Stomach (tissue), 9 donors: ENCODE results near the gene TIGD3. TPM values are rescaled to one million over a fixed set of nuclear protein-coding genes. Genes with fewer than 3 reads are reported as not detected.

Experiments used
- DNase-seq, 2 donors: peaks; one replicate each; pipeline versions ENCODE4 v3.0.0 to v3.0.0-alpha.2; 2013 to 2019
- H3K27ac ChIP-seq, 5 donors: fragments of 200-600 bp in 4 of 5; sonication (generic) in 4 of 5; one replicate each; pipeline ENCODE4 v1.5.1; 2013 to 2019; ENCODE audit warnings: mild to moderate bottlenecking in 1 of 5, moderate library complexity in 1 of 5
- H3K27me3 ChIP-seq, 3 donors: fragments of 200-600 bp; sonication (generic); one replicate each; pipeline ENCODE4 v1.5.1; 2017 to 2019; ENCODE audit warnings: mixed run types in 1 of 3
- H3K36me3 ChIP-seq, 4 donors: fragments of 200-600 bp; sonication (generic); 1 replicate in 3 of 4; 2 replicates in 1 of 4; pipeline ENCODE4 v1.5.1; 2016 to 2019
- H3K4me1 ChIP-seq, 4 donors: fragments of 200-600 bp; sonication (generic); one replicate each; pipeline ENCODE4 v1.5.1; 2016 to 2019
- H3K4me3 ChIP-seq, 4 donors: fragments of 200-600 bp; sonication (generic) in 3 of 4; one replicate each; pipeline ENCODE4 v1.5.1; 2016 to 2019; ENCODE audit warnings: mild to moderate bottlenecking in 1 of 4
- H3K9me3 ChIP-seq, 4 donors: fragments of 200-600 bp; sonication (generic); one replicate each; pipeline ENCODE4 v1.5.1; 2016 to 2019
- EP300 ChIP-seq: sonication (generic); formaldehyde crosslinking; IDR thresholded peaks from one replicate; pipeline ENCODE4 v1.6.1; 2017; ENCODE audit warnings: antibody characterized with exemption
- POLR2A ChIP-seq, 4 donors: fragments of 450-650 bp; IDR thresholded peaks; one replicate each; pipeline ENCODE4 v1.6.1; 2016; ENCODE audit warnings: antibody characterized with exemption in 4 of 4, control low read depth in 2 of 4, mild to moderate bottlenecking in 1 of 4, moderate library complexity in 1 of 4
- POLR2AphosphoS5 ChIP-seq, 3 donors: sonication (generic); formaldehyde crosslinking; IDR thresholded peaks; one replicate each; pipeline ENCODE4 v1.6.1; 2016; ENCODE audit warnings: antibody characterized with exemption in 3 of 3
- WGBS, 5 donors: extraction: QIAGEN DNeasy Blood & Tissue Kit in 3 of 5; methylation state at CpG; one replicate each; pipeline versions ENCODE4 v1.1.5 to v1.1.7; 2013 to 2018; 5-methylcytosine and 5-hydroxymethylcytosine counted together
- intact Hi-C: fragments of 100-400 bp; cut with DNase I; formaldehyde crosslinking; loops from one replicate; pipeline ENCODE4 v1.15.1; 2023; ENCODE audit warnings: low total_unique reads
- polyA plus RNA-seq, 3 donors: library from polyadenylated mRNA; stranded (reverse); fragments of 200-250 nt; gene quantifications; one replicate each; pipeline ENCODE4 v1.2.3, GENCODE V29; 2013
- total RNA-seq, 5 donors: library from RNA; depleted of rRNA; stranded (reverse); fragments of >200 nt; gene quantifications; one replicate each; pipeline versions ENCODE4 v1.1.0 to v1.2.3, GENCODE V29; 2014 to 2016
- TF ChIP-seq, protein P1 (sequence below), 7 experiments: fragments of 450-650 bp in 4 of 7; fragments of 200-600 bp in 3 of 7; sonication (generic) in 3 of 7; IDR thresholded peaks; one replicate each; pipeline ENCODE4 v1.5.1; 2016 to 2019; ENCODE audit warnings: antibody characterized with exemption in 7 of 7, control low read depth in 2 of 7, mild to moderate bottlenecking in 1 of 7
- donor health status: healthy with polysubstance abuse.
- donor health status: Bipolar disorder and iron deficiency.
- donor health status: healthy.

Gene TIGD3
- total and polyA plus RNA-seq, 8 donors: 0.25 to 4.5 (median 0.44) TPM; not detected in 5

DNA sequence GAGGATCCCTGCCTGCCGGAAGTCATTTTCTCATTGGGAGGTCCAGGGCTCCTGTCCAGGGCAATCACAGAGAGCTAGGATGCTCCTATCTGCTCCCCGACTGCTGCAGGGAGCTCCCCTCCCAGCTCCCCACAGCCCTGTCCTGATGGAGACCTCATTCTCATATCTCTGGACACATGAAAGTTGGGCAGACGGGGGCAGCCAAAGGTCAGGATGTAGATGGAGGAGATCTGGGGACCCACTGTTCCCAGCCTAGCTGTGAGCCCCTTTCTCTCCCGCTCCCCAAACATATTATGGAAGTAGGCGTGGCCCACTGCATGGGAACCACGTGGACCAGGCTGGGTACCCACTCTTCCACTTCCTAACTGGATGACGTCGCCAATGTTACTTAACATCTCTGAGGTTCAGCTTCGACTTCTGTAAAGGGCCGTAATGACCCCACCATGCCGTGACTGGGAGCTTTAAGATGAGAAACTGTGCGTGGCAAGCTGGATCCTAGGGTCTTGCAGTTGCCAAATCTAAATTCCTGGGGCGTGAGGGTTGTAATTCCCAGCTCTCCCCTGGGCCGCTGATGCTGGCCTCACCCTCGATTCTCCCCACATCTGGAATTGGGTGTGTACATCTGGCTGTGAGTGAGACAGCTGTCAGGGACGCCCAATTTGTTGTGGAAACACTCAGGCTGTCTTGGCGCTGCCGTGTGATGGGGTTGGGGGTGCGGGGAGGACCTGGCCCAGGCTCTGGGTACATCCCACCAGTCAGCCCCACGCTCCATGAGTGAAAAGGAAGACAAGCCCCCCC lies 38.1 kb upstream of the TIGD3 start:
- Histone ChIP-seq H3K4me3 (peak overlapping the region; percentile 70 to 98 (median 88)), H3K27ac (peak overlapping the region; percentile 85 to 96 (median 92)), H3K27me3 (no peaks in the 10 kb centered on the region), H3K36me3 (peaks cover 11 to 24% (median 13%) of the 10 kb centered on the region in 4 donors), H3K9me3 (no peaks in the 10 kb centered on the region), H3K4me1 (peaks cover 28 to 84% (median 74%) of the 10 kb centered on the region in 4 donors)
- WGBS, 5 donors: 21 to 44% (median 30%) methylated on average over 8 to 20 of the region's 20 CpGs
- DNase-seq: peak in 1 of 2 donors; percentile 83
- peak in 1 of 3 donors; percentile 25 for TF ChIP-seq POLR2AphosphoS5 (IDR thresholded peaks at IDR 0.05)
- TF ChIP-seq, protein P1, sequence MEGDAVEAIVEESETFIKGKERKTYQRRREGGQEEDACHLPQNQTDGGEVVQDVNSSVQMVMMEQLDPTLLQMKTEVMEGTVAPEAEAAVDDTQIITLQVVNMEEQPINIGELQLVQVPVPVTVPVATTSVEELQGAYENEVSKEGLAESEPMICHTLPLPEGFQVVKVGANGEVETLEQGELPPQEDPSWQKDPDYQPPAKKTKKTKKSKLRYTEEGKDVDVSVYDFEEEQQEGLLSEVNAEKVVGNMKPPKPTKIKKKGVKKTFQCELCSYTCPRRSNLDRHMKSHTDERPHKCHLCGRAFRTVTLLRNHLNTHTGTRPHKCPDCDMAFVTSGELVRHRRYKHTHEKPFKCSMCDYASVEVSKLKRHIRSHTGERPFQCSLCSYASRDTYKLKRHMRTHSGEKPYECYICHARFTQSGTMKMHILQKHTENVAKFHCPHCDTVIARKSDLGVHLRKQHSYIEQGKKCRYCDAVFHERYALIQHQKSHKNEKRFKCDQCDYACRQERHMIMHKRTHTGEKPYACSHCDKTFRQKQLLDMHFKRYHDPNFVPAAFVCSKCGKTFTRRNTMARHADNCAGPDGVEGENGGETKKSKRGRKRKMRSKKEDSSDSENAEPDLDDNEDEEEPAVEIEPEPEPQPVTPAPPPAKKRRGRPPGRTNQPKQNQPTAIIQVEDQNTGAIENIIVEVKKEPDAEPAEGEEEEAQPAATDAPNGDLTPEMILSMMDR (IDR thresholded peaks at IDR 0.05): no peak
- intact Hi-C loops: no loop called here

DNA sequence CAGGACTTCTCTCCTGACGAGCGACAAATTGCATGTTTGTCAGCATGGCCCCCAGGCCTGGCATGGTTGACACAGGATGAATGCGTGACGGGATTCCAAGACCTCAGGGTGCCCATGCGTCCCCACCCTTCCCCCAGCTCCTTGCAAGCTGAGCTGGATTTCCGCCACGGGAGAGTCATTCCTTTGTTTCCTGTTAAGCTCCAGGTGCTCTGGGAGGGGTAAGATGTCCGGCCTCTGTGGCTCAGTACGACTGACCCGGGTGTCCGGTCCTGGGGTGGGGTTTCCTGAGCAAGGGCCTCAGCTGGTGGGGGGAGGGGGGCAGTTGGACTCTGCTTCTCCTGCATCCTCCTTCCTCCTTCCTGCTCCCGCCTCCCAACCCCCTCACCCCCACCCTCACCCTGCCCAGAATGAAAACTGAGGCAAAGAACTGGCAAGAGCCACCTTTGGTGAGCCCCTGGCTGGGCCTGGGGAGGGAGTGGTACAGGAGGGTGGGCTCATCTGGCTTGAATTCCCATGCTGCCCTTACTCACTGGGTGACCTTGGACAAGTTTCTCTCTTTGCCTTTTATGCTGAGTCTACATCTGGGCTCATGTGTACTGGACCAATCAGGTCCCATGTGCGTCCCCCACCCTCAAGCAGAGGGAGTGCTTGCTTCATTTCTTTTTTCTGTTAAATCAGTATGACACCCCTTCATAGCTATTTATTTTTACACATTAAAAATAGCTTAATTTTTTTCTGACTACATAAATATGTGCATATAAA lies 37.3 kb upstream of the TIGD3 start:
- TF ChIP-seq EP300 (no peak), POLR2AphosphoS5 (IDR thresholded peaks at IDR 0.05) (peak; percentile 6 to 40 (median 13))
- intact Hi-C loops: no loop called here

DNA sequence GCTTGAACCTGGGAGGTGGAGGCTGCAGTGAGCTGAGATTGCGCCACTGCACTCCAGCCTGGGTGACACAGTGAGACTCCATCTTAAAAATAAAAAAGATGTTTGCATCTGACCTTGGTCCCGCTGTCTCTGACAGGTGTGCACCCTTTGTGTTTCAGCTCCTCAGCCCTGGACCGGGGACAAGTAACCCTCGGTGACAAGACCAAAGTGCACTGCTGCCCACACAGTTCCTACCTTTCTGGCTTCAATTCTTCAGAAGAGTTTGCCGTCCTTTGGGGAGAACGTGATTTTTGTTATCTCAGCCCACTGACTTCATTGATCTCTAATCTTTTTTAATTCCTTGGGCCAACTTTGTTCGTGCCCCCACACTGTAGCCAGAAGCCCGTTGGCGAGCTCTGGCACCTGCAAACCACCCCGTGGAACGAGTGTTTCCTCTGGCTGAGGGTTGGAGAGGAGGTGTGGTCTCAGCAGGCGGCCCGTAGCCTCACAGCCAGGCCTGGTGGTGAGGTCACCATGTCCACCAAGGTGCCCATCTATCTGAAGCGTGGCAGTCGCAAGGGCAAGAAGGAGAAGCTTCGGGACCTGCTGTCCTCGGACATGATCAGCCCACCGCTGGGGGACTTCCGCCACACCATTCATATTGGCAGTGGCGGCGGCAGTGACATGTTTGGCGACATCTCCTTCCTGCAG lies 34.0 kb upstream of the TIGD3 start:
- 54 to 77% (median 68%) methylated on average over 12 to 22 of the region's 22 CpGs for WGBS, 5 donors
- H3K27me3 ChIP-seq: no peaks in the 10 kb centered on the region
- intact Hi-C loops: no loop called here
- no peak for DNase-seq
- peak overlapping the region in 1 of 5 donors; percentile 10 for H3K27ac ChIP-seq
- peaks cover 20 to 67% (median 52%) of the 10 kb centered on the region in 4 donors for H3K4me1 ChIP-seq
- H3K9me3 ChIP-seq: no peaks in the 10 kb centered on the region
- no peak overlapping the region for H3K4me3 ChIP-seq
- TF ChIP-seq EP300 (no peak), POLR2A (IDR thresholded peaks at IDR 0.05) (no peak), POLR2AphosphoS5 (IDR thresholded peaks at IDR 0.05) (no peak)
- TF ChIP-seq, protein P1 (IDR thresholded peaks at IDR 0.05): no peak
- peaks cover 23 to 43% (median 26%) of the 10 kb centered on the region in 4 donors for H3K36me3 ChIP-seq

More for the DNA sequence above, 37.3 kb upstream of the TIGD3 start:
- DNase-seq: peak; percentile 74 to 88
- H3K27me3 ChIP-seq: no peaks in the 10 kb centered on the region
- 17 to 27% (median 22%) methylated on average over 1 to 13 of the region's 13 CpGs for WGBS, 5 donors
- H3K9me3 ChIP-seq: no peaks in the 10 kb centered on the region
- H3K36me3 ChIP-seq: peaks cover 18 to 32% (median 20%) of the 10 kb centered on the region in 4 donors
- H3K4me1 ChIP-seq: peaks cover 30 to 84% (median 74%) of the 10 kb centered on the region in 4 donors
- H3K4me3 ChIP-seq: peak overlapping the region; percentile 70 to 98 (median 88)
- H3K27ac ChIP-seq: peak overlapping the region; percentile 85 to 96 (median 92)

DNA sequence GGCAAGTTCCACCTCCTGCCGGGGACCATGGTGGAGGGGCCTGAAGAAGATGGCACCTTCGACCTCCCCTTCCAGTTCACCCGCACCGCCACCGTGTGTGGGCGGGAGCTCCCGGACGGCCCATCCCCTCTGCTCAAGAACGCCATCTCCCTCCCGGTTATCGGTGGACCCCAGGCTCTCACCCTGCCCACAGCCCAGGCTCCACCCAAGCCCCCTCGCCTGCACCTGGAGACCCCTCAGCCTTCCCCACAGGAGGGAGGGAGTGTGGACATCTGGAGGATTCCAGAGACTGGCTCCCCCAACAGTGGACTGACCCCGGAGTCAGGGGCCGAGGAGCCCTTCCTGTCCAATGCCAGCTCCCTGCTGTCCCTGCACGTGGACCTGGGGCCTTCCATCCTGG lies 33.5 kb upstream of the TIGD3 start:
- H3K27ac ChIP-seq: peak overlapping the region in 3 of 5 donors; percentile 10 to 53 (median 15)
- 85 to 93% (median 87%) methylated on average over 15 of the region's 15 CpGs; no CpG with 5 or more reads in 1 of the 5 donors for WGBS, 5 donors
- peak overlapping the region in 1 of 4 donors; percentile 6 for H3K4me3 ChIP-seq
- TF ChIP-seq POLR2A (IDR thresholded peaks at IDR 0.05): no peak
- TF ChIP-seq, protein P1 (IDR thresholded peaks at IDR 0.05): no peak
- no peak for TF ChIP-seq POLR2AphosphoS5 (IDR thresholded peaks at IDR 0.05)
- TF ChIP-seq EP300: no peak
- intact Hi-C loops: no loop called here
- peaks cover 20 to 62% (median 47%) of the 10 kb centered on the region in 4 donors for H3K4me1 ChIP-seq
- no peaks in the 10 kb centered on the region for H3K27me3 ChIP-seq
- DNase-seq: no peak
- H3K36me3 ChIP-seq: peaks cover 23 to 43% (median 26%) of the 10 kb centered on the region in 4 donors
- H3K9me3 ChIP-seq: no peaks in the 10 kb centered on the region
